Panc1 (cell line): ENCODE measurements around the gene PAK4. TPM values are rescaled to one million over a fixed set of nuclear protein-coding genes. Genes with fewer than 3 reads are reported as not detected.

Experiments
- ATAC-seq: fragments of 200-7000 bp; cut with Tn5 transposase; 2 replicates; pipeline ENCODE4 v1.9.1; 2020; ENCODE audit warnings: mild to moderate bottlenecking, moderate library complexity
- BruUV-seq: library from RNA; stranded (reverse); fragments of 400-500 nt; replicated peaks from 2 replicates; lab custom pipeline; 2021; lab: Mats Ljungman, UMichigan
- CTCF ChIA-PET: fragments of 300-600 bp; sonication (Branson Sonifier 250); formaldehyde crosslinking; loops from one replicate; lab custom pipeline; 2022; ENCODE audit warnings: antibody characterized with exemption; lab: Charles Lee
- POLR2A ChIA-PET: fragments of 300-600 bp; sonication (Branson Sonifier 250); formaldehyde crosslinking; loops from one replicate; lab custom pipeline; 2022; ENCODE audit warnings: antibody characterized with exemption; lab: Charles Lee
- DNase-seq: peaks from one replicate; pipeline ENCODE4 v3.0.0-alpha.2; 2010; ENCODE audit warnings: low read depth, low spot score
- H3K27ac ChIP-seq: 2 replicates; pipeline ENCODE4 v1.5.1; 2011; ENCODE audit warnings: mild to moderate bottlenecking, low read length, inconsistent platforms
- H3K27me3 ChIP-seq: fragments of 200-500 bp; sonication (Bioruptor generic); 2 replicates; pipeline ENCODE4 v1.6.0; 2014; ENCODE audit warnings: low read length, inconsistent platforms; ENCODE audit not compliant: control insufficient read depth, insufficient read depth
- H3K36me3 ChIP-seq: fragments of 200-500 bp; sonication (Bioruptor generic); 2 replicates; pipeline ENCODE4 v1.5.1; 2014; ENCODE audit warnings: inconsistent platforms, mild to moderate bottlenecking, low read length, moderate library complexity; ENCODE audit not compliant: control insufficient read depth, insufficient read depth
- H3K4me1 ChIP-seq: 2 replicates; pipeline ENCODE4 v1.5.1; 2011; ENCODE audit warnings: inconsistent platforms, mild to moderate bottlenecking, low read length, moderate library complexity; ENCODE audit not compliant: control insufficient read depth, insufficient read depth
- H3K4me3 ChIP-seq, 2 experiments: 2 replicates each; pipeline ENCODE4 v1.5.1; 2011 to 2012; ENCODE audit warnings: low read depth in 2 of 2, low read length in 2 of 2, mild to moderate bottlenecking in 2 of 2, inconsistent platforms in 1 of 2, moderate library complexity in 1 of 2
- H3K9me3 ChIP-seq: fragments of 200-500 bp; sonication (Bioruptor generic); 2 replicates; pipeline ENCODE4 v1.5.1; 2014; ENCODE audit warnings: low read depth, mild to moderate bottlenecking, inconsistent platforms, low read length, moderate library complexity; ENCODE audit not compliant: control insufficient read depth, insufficient read depth
- POLR2AphosphoS5 ChIP-seq: IDR thresholded peaks from 2 replicates; pipeline ENCODE4 v1.6.1; 2012; ENCODE audit warnings: mild to moderate bottlenecking, low read depth, low read length, moderate library complexity
- SIN3A ChIP-seq: IDR thresholded peaks from 2 replicates; pipeline ENCODE4 v1.6.1; 2012; ENCODE audit warnings: low read depth, mild to moderate bottlenecking, low read length, moderate library complexity, borderline replicate concordance; ENCODE audit not compliant: insufficient read depth
- TCF7L2 ChIP-seq: IDR thresholded peaks from 2 replicates; pipeline ENCODE4 v1.6.1; 2011; ENCODE audit warnings: mild to moderate bottlenecking, low read depth, low read length, inconsistent platforms
- in situ Hi-C: cut with HindIII; loops from 2 replicates; pipeline ENCODE4 v1.10.0; 2016; ENCODE audit warnings: low sequenced_read_pairs, low pct_unique_long_range_greater_than_20kb
- intact Hi-C: fragments of 100-400 bp; cut with micrococcal nuclease; formaldehyde crosslinking; loops from one replicate; pipeline ENCODE4 v1.10.0; 2022; ENCODE audit not compliant: unreplicated experiment
- total RNA-seq: library from RNA; stranded (reverse); gene quantifications from one replicate; pipeline ENCODE4 v1.2.1, GENCODE V29; 2021; ENCODE audit not compliant: unreplicated experiment
- TF ChIP-seq, protein P1 (sequence below), 2 experiments: IDR thresholded peaks; 2 replicates each; pipeline ENCODE4 v1.6.1; 2011 to 2012; ENCODE audit warnings: low read depth in 2 of 2, control low read depth in 1 of 2, low read length in 1 of 2, mild to moderate bottlenecking in 1 of 2, moderate library complexity in 1 of 2; ENCODE audit not compliant: insufficient read depth in 1 of 2
- TF ChIP-seq, protein P2 (sequence below): fragments of 450-650 bp; IDR thresholded peaks from 2 replicates; pipeline ENCODE4 v1.5.1; 2017; ENCODE audit warnings: mild to moderate bottlenecking

The PAK4 gene
- total RNA-seq, 1 experiment from 2014 or later: 311 TPM

DNA sequence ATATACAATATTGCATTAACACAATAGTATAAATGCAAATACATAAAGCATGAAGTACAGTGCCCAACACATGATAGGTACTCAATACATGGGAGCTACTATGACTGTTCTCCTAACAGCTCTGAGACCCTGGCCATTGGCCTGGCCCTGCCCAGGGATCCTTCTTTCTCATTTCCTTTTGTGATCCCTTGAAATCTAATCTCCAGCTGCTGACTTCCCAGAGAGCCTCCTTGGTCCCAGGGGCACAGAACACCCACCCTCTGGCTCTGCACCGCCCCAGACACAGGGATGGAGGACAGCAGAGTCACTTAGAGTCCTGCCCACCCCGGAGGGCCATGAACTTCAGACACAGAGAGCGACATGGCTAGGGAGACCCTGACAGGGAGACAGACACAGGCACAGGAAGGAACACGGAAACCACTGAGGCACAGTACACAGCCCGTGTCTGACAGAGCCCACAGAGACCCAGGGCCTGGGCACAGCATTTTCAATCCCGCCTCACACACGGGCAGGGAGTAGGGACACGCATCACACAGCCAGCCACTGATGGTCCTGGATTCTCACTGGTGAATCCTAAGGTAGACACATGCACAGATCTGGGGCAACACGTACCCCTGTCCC lies 82.7 kb downstream of the PAK4 start:
- H3K27ac ChIP-seq: no peak overlapping the region
- TF ChIP-seq, protein P1, sequence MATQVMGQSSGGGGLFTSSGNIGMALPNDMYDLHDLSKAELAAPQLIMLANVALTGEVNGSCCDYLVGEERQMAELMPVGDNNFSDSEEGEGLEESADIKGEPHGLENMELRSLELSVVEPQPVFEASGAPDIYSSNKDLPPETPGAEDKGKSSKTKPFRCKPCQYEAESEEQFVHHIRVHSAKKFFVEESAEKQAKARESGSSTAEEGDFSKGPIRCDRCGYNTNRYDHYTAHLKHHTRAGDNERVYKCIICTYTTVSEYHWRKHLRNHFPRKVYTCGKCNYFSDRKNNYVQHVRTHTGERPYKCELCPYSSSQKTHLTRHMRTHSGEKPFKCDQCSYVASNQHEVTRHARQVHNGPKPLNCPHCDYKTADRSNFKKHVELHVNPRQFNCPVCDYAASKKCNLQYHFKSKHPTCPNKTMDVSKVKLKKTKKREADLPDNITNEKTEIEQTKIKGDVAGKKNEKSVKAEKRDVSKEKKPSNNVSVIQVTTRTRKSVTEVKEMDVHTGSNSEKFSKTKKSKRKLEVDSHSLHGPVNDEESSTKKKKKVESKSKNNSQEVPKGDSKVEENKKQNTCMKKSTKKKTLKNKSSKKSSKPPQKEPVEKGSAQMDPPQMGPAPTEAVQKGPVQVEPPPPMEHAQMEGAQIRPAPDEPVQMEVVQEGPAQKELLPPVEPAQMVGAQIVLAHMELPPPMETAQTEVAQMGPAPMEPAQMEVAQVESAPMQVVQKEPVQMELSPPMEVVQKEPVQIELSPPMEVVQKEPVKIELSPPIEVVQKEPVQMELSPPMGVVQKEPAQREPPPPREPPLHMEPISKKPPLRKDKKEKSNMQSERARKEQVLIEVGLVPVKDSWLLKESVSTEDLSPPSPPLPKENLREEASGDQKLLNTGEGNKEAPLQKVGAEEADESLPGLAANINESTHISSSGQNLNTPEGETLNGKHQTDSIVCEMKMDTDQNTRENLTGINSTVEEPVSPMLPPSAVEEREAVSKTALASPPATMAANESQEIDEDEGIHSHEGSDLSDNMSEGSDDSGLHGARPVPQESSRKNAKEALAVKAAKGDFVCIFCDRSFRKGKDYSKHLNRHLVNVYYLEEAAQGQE (IDR thresholded peaks at IDR 0.05; ENCODE audit: insufficient read depth in 1 of 2, low read depth in 2 of 2, low read length in 1 of 2): 0 out of 4 replicates have a peak, but pooled peaks of 1 of the 2 experiments have one; percentile 23
- TF ChIP-seq POLR2AphosphoS5: no peak
- in situ Hi-C loops: no loop called here
- DNase-seq (no peak), ATAC-seq (0 out of 2 replicates have a peak, but pooled peaks have one; percentile 3)
- peaks cover 1% of the 10 kb centered on the region; the same call in 1 of the 2 replicates for H3K27me3 ChIP-seq
- CTCF ChIA-PET: interaction anchor here (0.7 kb wide), 2 partner anchors 118 to 964 kb away, joined by 3 to 5 read pairs; no protein-coding TSS in a partner anchor
- no peaks in the 10 kb centered on the region for H3K9me3 ChIP-seq
- intact Hi-C loops: no loop called here
- no TSS peak for BruUV-seq
- POLR2A ChIA-PET: no interaction called here
- no peaks in the 10 kb centered on the region for H3K4me1 ChIP-seq
- no peaks in the 10 kb centered on the region for H3K36me3 ChIP-seq
- H3K4me3 ChIP-seq: no peak overlapping the region

DNA sequence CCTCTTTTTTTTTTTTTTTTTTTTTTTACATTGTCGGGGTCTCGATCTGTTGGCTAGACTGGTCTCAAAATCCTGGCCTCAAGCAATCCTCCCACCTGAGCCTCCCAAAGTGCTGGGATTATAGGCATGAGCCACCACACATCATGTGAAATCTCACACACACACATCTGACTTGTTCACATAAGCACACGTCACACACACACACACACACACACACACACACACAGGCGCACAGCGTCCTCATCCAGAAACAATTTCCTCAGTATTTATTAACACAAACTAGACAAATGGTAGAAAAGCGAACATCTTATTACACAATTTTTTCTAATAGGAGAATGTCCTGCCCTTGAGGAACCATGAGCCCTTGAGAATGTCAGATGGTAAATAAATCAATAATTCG lies 83.6 kb downstream of the PAK4 start:
- no peaks in the 10 kb centered on the region for H3K9me3 ChIP-seq
- in situ Hi-C loops (no loop called here), intact Hi-C loops (no loop called here)
- TF ChIP-seq POLR2AphosphoS5 (no peak), SIN3A (no peak), TCF7L2 (no peak)
- TF ChIP-seq, protein P2, sequence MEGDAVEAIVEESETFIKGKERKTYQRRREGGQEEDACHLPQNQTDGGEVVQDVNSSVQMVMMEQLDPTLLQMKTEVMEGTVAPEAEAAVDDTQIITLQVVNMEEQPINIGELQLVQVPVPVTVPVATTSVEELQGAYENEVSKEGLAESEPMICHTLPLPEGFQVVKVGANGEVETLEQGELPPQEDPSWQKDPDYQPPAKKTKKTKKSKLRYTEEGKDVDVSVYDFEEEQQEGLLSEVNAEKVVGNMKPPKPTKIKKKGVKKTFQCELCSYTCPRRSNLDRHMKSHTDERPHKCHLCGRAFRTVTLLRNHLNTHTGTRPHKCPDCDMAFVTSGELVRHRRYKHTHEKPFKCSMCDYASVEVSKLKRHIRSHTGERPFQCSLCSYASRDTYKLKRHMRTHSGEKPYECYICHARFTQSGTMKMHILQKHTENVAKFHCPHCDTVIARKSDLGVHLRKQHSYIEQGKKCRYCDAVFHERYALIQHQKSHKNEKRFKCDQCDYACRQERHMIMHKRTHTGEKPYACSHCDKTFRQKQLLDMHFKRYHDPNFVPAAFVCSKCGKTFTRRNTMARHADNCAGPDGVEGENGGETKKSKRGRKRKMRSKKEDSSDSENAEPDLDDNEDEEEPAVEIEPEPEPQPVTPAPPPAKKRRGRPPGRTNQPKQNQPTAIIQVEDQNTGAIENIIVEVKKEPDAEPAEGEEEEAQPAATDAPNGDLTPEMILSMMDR: no peak
- TF ChIP-seq, protein P1 (IDR thresholded peaks at IDR 0.05; ENCODE audit: insufficient read depth in 1 of 2, low read depth in 2 of 2, low read length in 1 of 2): no peak
- ATAC-seq: no peak
- no peak for DNase-seq
- ChIA-PET POLR2A (interaction anchor here (0.6 kb wide), 1 partner anchor 100 kb away, joined by 3 read pairs; no protein-coding TSS in a partner anchor), CTCF (interaction anchor here (0.7 to 1.1 kb wide), 3 partner anchors 104 to 583 kb away, joined by 4 to 9 read pairs (median 5); no protein-coding TSS in a partner anchor)
- H3K27me3 ChIP-seq: no peaks in the 10 kb centered on the region
- H3K4me3 ChIP-seq: no peak overlapping the region
- H3K27ac ChIP-seq: no peak overlapping the region
- no TSS peak for BruUV-seq
- no peaks in the 10 kb centered on the region for H3K36me3 ChIP-seq
- no peaks in the 10 kb centered on the region for H3K4me1 ChIP-seq
